Brain microvascular endothelial cell (primary cell): ENCODE results near the gene PLAC8L1.

Experiments
- DNase-seq: peaks from one replicate; pipeline ENCODE4 v3.0.0-alpha.2; 2020
- H3K27ac ChIP-seq: fragments of 250-450 bp; sonication (Bioruptor Pico); 2 replicates; pipeline ENCODE4 v1.5.1; 2020; ENCODE audit warnings: mild to moderate bottlenecking, moderate library complexity
- H3K27me3 ChIP-seq: fragments of 250-450 bp; sonication (Bioruptor Pico); replicated peaks from 2 replicates; pipeline ENCODE4 v1.5.1; 2020; ENCODE audit warnings: mild to moderate bottlenecking
- H3K36me3 ChIP-seq: fragments of 250-450 bp; sonication (Bioruptor Pico); replicated peaks from 2 replicates; pipeline ENCODE4 v1.5.1; 2020; ENCODE audit warnings: mild to moderate bottlenecking
- H3K4me3 ChIP-seq: 2 replicates; pipeline ENCODE4 v1.5.1; 2011; ENCODE audit warnings: low read depth, mild to moderate bottlenecking, control low read depth, low read length, moderate library complexity
- in situ Hi-C: cut with HindIII; loops from 2 replicates; pipeline ENCODE4 v1.10.0; 2017; ENCODE audit warnings: low sequenced_read_pairs, low pct_ligation_motif_present
- TF ChIP-seq, protein P1 (sequence below): IDR thresholded peaks from 2 replicates; pipeline ENCODE4 v1.5.1; 2011; ENCODE audit warnings: low read depth, mild to moderate bottlenecking, moderate library complexity, low read length, control low read depth, inconsistent platforms; ENCODE audit errors: missing control alignments

The PLAC8L1 gene

DNA sequence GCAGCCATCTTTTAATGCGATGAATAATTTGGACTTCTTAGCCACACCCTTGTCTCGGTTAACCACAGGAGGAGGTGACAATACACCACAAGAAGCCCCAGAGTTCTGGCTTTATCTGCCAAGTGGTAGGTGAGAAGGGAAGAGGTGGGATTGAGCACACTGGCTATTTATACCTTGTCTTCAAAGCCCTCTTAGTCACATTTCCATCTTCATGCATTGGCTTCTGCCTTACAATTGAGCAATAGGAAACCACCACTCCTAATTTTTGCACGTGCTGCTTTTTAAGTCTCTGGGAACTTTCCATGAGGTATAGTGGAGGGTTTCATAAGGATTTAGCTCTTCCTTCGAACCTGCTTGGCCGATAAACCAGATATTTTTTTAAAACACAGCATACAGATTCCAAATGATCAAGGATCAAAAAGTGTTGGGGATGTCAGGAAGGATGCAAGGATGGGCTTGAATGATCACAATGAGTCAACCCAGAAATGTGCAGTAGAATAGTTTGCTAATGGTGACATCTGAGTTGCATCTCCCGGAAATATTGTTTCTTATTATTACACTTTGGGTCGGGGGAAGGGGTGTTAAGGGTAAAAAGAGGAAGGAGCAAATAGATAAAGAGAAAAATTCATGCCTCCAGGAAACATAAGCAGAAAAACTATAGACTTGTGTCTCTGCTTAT lies 25.5 kb downstream of the PLAC8L1 start:
- Histone ChIP-seq H3K36me3 (no peaks in the 10 kb centered on the region), H3K4me3 (no peak overlapping the region), H3K27me3 (no peaks in the 10 kb centered on the region), H3K27ac (no peak overlapping the region)
- DNase-seq, result no peak
- in situ Hi-C loops, result no loop called here
- TF ChIP-seq, protein P1, sequence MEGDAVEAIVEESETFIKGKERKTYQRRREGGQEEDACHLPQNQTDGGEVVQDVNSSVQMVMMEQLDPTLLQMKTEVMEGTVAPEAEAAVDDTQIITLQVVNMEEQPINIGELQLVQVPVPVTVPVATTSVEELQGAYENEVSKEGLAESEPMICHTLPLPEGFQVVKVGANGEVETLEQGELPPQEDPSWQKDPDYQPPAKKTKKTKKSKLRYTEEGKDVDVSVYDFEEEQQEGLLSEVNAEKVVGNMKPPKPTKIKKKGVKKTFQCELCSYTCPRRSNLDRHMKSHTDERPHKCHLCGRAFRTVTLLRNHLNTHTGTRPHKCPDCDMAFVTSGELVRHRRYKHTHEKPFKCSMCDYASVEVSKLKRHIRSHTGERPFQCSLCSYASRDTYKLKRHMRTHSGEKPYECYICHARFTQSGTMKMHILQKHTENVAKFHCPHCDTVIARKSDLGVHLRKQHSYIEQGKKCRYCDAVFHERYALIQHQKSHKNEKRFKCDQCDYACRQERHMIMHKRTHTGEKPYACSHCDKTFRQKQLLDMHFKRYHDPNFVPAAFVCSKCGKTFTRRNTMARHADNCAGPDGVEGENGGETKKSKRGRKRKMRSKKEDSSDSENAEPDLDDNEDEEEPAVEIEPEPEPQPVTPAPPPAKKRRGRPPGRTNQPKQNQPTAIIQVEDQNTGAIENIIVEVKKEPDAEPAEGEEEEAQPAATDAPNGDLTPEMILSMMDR, result no peak

GRCh38 chr5:146078566-146078965 lies 26.8 kb downstream of the PLAC8L1 start:
- TF ChIP-seq, protein P1, result no peak
- Histone ChIP-seq H3K27me3 (no peaks in the 10 kb centered on the region), H3K36me3 (no peaks in the 10 kb centered on the region), H3K27ac (no peak overlapping the region), H3K4me3 (no peak overlapping the region)
- in situ Hi-C loops, result no loop called here
- DNase-seq, result no peak

GRCh38 chr5:146076455-146076854 lies 28.9 kb downstream of the PLAC8L1 start:
- in situ Hi-C loops, result no loop called here
- no peak overlapping the region for H3K27ac ChIP-seq
- no peak for DNase-seq
- TF ChIP-seq, protein P1, result no peak
- no peaks in the 10 kb centered on the region for H3K27me3 ChIP-seq
- H3K36me3 ChIP-seq, result no peaks in the 10 kb centered on the region
- H3K4me3 ChIP-seq, result no peak overlapping the region

- H3K27ac ChIP-seq, result no peak overlapping the region
- TF ChIP-seq, protein P1, result no peak
- H3K4me3 ChIP-seq, result no peak overlapping the region
- DNase-seq, result no peak
- in situ Hi-C loops, result no loop called here
- H3K27me3 ChIP-seq, result no peaks in the 10 kb centered on the region
- no peaks in the 10 kb centered on the region for H3K36me3 ChIP-seq
These were observed 29.3 kb downstream of the PLAC8L1 start for GRCh38 chr5:146076028-146076427.

DNA sequence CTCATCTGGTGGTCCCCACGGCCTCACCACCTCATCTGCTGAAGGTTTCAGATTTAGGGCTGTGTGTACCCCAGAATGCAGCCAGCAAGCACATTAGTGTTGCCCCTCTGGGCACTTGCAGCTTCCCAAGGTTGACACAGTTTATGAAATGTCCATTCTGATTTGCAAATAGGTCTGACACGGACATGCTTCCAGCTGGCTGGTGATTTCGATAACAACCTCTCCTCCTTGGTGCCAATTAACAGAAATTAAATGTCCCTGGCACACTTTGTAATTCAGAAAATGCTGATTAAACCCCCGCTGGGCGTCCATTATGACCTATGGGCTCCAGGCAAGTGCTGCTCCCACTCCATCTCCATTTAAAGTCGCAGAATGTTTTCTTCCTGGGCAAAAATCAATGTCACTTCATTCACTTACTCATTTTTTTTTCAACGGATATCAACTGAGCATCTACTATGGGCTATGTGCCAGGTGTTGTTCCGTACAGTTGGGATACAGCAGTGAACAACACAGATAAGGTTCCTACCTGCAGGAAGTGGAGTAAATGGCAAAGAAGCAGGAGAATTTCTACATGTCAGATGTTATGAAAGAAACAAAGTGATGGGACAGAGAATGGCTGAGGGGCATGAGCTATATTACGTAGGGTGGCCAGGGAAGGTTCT lies 32.0 kb downstream of the PLAC8L1 start:
- no peak for DNase-seq
- Histone ChIP-seq H3K4me3 (no peak overlapping the region), H3K27me3 (no peaks in the 10 kb centered on the region), H3K27ac (no peak overlapping the region), H3K36me3 (no peaks in the 10 kb centered on the region)
- TF ChIP-seq, protein P1, result no peak
- in situ Hi-C loops, result no loop called here
